Islet precursor cell (in vitro differentiated cells): ENCODE results near the gene PSMB11.

Source experiments
- DNase-seq: peaks from one replicate; pipeline ENCODE4 v3.0.0-alpha.2; 2018

Gene PSMB11

DNA sequence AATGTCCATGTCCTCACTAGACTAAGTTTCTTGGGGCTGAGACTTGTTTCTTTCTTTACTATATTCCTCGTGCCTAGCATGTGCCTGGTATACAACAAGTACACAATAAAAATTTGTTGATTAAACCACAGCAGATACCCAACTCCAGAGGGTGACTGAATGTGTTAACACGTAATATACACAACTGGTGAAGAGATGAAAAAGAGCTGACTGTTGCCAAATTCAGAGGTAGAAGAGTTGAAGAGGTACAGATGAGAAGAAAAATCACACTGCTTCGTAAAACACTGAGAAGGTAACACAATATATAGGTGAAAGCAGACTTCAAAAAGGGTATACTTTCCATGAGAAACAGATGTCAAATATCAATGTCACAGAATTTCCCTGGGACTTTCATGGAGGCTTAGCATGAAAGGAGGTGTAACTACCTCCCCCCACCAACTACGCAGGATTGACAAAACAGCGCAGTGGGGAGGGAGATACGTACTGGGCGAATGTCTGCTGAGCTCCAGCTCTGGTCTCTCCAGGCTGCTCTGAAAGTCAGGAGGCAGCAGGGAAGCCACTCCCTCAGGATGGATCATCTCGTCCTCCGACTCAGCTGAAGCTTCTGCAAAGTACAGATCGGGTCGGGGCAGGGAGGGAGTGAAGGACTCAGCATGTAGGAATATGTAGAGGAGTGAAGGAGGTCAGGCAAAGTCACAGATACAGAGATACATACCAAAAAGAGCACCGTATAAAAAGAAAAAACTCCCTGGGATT, 47.7 kb downstream of the PSMB11 start:
- DNase-seq, result no peak

GRCh38 chr14:23090254-23090636, 48.2 kb downstream of the PSMB11 start:
- DNase-seq, result no peak

DNA sequence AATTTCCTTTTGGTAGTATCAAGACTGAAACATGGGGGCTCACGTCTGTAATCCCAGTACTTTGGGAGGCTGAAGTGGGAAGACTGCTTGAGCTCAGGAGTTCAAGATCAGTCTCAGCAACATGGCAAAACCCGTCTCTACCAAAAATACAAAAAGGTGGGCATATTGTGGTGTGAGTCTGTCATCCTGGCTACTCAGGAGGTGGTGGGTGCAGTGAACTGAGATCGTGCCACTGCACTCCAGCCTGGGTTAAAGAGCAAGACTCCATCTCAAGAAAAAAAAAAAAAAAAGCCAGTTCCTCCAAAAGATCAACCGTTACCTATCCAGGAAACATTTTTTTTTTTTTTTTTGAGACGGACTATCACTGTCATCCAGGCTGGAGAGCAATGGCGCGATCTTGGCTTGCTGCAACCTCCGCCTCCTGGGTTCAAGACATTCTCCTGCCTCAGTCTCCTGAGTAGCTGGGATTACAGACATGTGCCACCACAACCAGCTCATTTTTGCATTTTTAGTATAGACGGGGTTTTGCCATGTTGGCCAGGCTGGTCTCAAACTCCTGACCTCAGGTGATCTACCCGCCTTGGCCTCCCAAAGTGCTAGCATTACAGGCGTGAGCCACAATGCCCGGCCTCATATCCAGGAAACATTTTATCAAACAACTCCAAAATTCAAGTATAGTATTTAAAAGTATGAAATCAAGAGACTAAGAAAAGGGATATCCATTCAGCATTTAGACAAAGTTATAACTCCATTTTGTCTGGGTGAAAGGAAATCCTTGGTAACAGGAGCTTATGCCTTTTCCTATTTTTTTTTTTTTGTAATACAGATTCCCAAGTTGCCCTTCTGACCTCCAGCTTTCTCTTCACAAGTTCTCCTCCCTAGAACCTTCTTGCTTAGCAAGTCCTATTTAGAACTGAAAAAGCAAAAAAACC, 49.5 kb downstream of the PSMB11 start:
- DNase-seq, result no peak

DNA sequence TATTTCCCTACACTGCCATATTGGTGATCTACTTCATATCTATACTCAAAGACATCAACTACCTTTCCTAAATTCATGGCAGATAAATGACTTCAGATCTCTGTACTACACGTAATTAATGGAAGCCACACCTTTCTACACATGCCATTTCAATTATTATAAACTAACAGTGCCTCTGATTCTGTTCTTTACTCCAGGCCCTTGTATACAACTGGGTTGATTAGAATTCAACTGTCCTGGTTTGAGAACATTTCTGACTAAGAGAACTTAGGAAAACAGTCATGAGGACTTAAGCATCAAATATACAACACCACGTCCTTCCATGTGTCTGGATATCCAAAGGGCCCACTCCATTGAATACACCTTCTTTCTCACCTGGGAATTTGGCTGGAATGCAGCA, 51.1 kb downstream of the PSMB11 start:
- no peak for DNase-seq

- DNase-seq, result no peak
Observed at GRCh38 chr14:23093526-23093925, 51.5 kb downstream of the PSMB11 start.
